Neural cell (in vitro differentiated cells): Measurements from ENCODE around the gene PRR11.

Experiments
- CTCF ChIP-seq: fragments of 450-650 bp; IDR thresholded peaks from 2 replicates; pipeline ENCODE4 v1.5.1; 2014; ENCODE audit warnings: antibody characterized with exemption, mild to moderate bottlenecking, moderate library complexity; ENCODE audit not compliant: poor library complexity, severe bottlenecking
- EP300 ChIP-seq: fragments of 450-650 bp; conservative IDR thresholded peaks from 2 replicates; pipeline ENCODE4 v1.6.1; 2014; ENCODE audit warnings: antibody characterized with exemption, mild to moderate bottlenecking, moderate library complexity; ENCODE audit not compliant: poor library complexity, severe bottlenecking

DNA sequence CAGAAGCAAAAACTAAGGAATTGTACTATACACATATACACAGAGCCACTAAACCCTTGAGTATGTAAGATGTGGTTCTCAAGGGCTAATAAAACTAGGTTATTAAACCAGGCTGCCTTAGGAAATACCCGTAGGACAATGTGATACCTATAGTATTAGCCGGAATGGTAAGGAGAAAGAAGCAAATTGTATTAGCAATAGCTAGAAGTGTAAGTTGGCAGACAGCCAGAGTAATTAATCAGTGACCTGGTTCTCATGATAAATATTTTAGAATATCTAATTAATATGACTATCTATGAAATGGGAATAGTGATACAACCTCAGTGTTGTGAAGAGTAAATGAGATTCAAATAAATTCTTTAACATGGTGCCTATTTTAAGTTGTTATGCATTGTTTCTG lies 83.4 kb downstream of the PRR11 start:
- no peak for TF ChIP-seq CTCF
- TF ChIP-seq EP300, result no peak
